ENCODE measurements around the gene HECTD3.

GRCh38 chr1:45038240-45038639 lies 27.1 kb upstream of the HECTD3 start:
- no peak for TF ChIP-seq POLR2A (IDR thresholded peaks at IDR 0.05)
- TF ChIP-seq, protein P1, sequence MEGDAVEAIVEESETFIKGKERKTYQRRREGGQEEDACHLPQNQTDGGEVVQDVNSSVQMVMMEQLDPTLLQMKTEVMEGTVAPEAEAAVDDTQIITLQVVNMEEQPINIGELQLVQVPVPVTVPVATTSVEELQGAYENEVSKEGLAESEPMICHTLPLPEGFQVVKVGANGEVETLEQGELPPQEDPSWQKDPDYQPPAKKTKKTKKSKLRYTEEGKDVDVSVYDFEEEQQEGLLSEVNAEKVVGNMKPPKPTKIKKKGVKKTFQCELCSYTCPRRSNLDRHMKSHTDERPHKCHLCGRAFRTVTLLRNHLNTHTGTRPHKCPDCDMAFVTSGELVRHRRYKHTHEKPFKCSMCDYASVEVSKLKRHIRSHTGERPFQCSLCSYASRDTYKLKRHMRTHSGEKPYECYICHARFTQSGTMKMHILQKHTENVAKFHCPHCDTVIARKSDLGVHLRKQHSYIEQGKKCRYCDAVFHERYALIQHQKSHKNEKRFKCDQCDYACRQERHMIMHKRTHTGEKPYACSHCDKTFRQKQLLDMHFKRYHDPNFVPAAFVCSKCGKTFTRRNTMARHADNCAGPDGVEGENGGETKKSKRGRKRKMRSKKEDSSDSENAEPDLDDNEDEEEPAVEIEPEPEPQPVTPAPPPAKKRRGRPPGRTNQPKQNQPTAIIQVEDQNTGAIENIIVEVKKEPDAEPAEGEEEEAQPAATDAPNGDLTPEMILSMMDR (IDR thresholded peaks at IDR 0.05) = no peak
- TF ChIP-seq EP300 (IDR thresholded peaks at IDR 0.05) = no peak

Measured in tibial nerve (tissue), 4 donors.